Naive B cell (primary cell): ENCODE measurements around the gene NPLOC4. TPM values are rescaled to one million over a fixed set of nuclear protein-coding genes. Genes with fewer than 3 reads are reported as not detected.

Experiments used
- ATAC-seq, 2 donors: fragments of 150-1000 bp; cut with Tn5 transposase; 2 replicates each; pipeline ENCODE4 v1.10.0; 2021; ENCODE audit warnings: low read depth in 2 of 2, mild to moderate bottlenecking in 2 of 2, moderate library complexity in 2 of 2
- DNase-seq: peaks from one replicate; pipeline ENCODE4 v3.0.0; 2022
- H3K27ac Mint-ChIP-seq, 6 donors: one replicate each; pipeline ENCODE4 v1.8.0; 2020 to 2022; ENCODE audit warnings: mild to moderate bottlenecking in 6 of 6, mixed read lengths in 6 of 6, moderate library complexity in 5 of 6, inconsistent platforms in 2 of 6
- H3K27me3 Mint-ChIP-seq, 3 donors: one replicate each; pipeline ENCODE4 v1.8.0; 2021 to 2022; ENCODE audit warnings: mixed read lengths in 3 of 3, mild to moderate bottlenecking in 1 of 3
- H3K36me3 Mint-ChIP-seq, 2 donors: one replicate each; pipeline ENCODE4 v1.8.0; 2020 to 2022; ENCODE audit warnings: mixed read lengths in 2 of 2, inconsistent platforms in 1 of 2, mild to moderate bottlenecking in 1 of 2
- H3K4me1 Mint-ChIP-seq, 3 donors: one replicate each; pipeline ENCODE4 v1.8.0; 2020 to 2022; ENCODE audit warnings: mixed read lengths in 3 of 3, inconsistent platforms in 1 of 3, mild to moderate bottlenecking in 1 of 3, moderate library complexity in 1 of 3
- H3K4me3 Mint-ChIP-seq, 8 donors: one replicate each; pipeline ENCODE4 v1.8.0; 2020 to 2022; ENCODE audit warnings: mild to moderate bottlenecking in 8 of 8, mixed read lengths in 8 of 8, moderate library complexity in 8 of 8, inconsistent platforms in 2 of 8
- H3K9me3 Mint-ChIP-seq, 7 donors: one replicate each; pipeline ENCODE4 v1.8.0; 2020 to 2022; ENCODE audit warnings: mixed read lengths in 7 of 7, mild to moderate bottlenecking in 5 of 7, inconsistent platforms in 2 of 7, moderate library complexity in 1 of 7
- polyA plus RNA-seq, 6 donors: library from polyadenylated mRNA; unstranded; fragments of 300-500 nt; fragmentation: Illumina TruSeq; gene quantifications; one replicate each; pipeline ENCODE4 v1.2.3, GENCODE V29; 2021; ENCODE audit warnings: low read depth in 6 of 6

Gene NPLOC4
- polyA plus RNA-seq, 6 donors from 2014 or later: 49.2 to 76.6 (median 57.7) TPM

- peak overlapping the region in 2 of 6 donors; percentile 49 to 59 for H3K27ac Mint-ChIP-seq
- ATAC-seq (no peak), DNase-seq (no peak)
- H3K4me3 Mint-ChIP-seq: peak overlapping the region; percentile 51 to 94 (median 82)
- no peaks in the 10 kb centered on the region for H3K36me3 Mint-ChIP-seq
- no peaks in the 10 kb centered on the region for H3K27me3 Mint-ChIP-seq
- no peaks in the 10 kb centered on the region for H3K9me3 Mint-ChIP-seq
- peaks cover 31 to 45% (median 36%) of the 10 kb centered on the region in 3 donors for H3K4me1 Mint-ChIP-seq
Observed at GRCh38 chr17:81549826-81550225, 87.1 kb downstream of the NPLOC4 start.

GRCh38 chr17:81549031-81549557, 87.8 kb downstream of the NPLOC4 start:
- H3K27me3 Mint-ChIP-seq: no peaks in the 10 kb centered on the region
- H3K4me1 Mint-ChIP-seq: peaks cover 27 to 41% (median 31%) of the 10 kb centered on the region in 3 donors
- H3K27ac Mint-ChIP-seq: peak overlapping the region in 1 of 6 donors; percentile 69
- H3K4me3 Mint-ChIP-seq: peak overlapping the region in 6 of 8 donors; percentile 13 to 85 (median 40)
- ATAC-seq (no peak), DNase-seq (no peak)
- H3K9me3 Mint-ChIP-seq: no peaks in the 10 kb centered on the region
- H3K36me3 Mint-ChIP-seq: no peaks in the 10 kb centered on the region

GRCh38 chr17:81547614-81547982, 89.3 kb downstream of the NPLOC4 start:
- H3K36me3 Mint-ChIP-seq: no peaks in the 10 kb centered on the region
- peaks cover 15 to 28% (median 20%) of the 10 kb centered on the region in 3 donors for H3K4me1 Mint-ChIP-seq
- H3K9me3 Mint-ChIP-seq: no peaks in the 10 kb centered on the region
- H3K27ac Mint-ChIP-seq: peak overlapping the region in 1 of 6 donors; percentile 43
- DNase-seq: no peak
- H3K27me3 Mint-ChIP-seq: no peaks in the 10 kb centered on the region
- ATAC-seq: no peak
- H3K4me3 Mint-ChIP-seq: no peak overlapping the region

GRCh38 chr17:81546906-81547613, 89.9 kb downstream of the NPLOC4 start:
- DNase-seq (no peak), ATAC-seq (no peak)
- Mint-ChIP-seq H3K36me3 (no peaks in the 10 kb centered on the region), H3K4me1 (peaks cover 15 to 28% (median 20%) of the 10 kb centered on the region in 3 donors), H3K9me3 (no peaks in the 10 kb centered on the region), H3K4me3 (no peak overlapping the region), H3K27ac (no peak overlapping the region), H3K27me3 (no peaks in the 10 kb centered on the region)

GRCh38 chr17:81545160-81545949, 91.6 kb downstream of the NPLOC4 start:
- peaks cover 0 to 5% of the 10 kb centered on the region in 2 donors for H3K36me3 Mint-ChIP-seq
- no peak overlapping the region for H3K4me3 Mint-ChIP-seq
- no peaks in the 10 kb centered on the region for H3K27me3 Mint-ChIP-seq
- H3K4me1 Mint-ChIP-seq: peaks cover 8 to 19% (median 9%) of the 10 kb centered on the region in 3 donors
- ATAC-seq (no peak), DNase-seq (no peak)
- H3K9me3 Mint-ChIP-seq: no peaks in the 10 kb centered on the region
- H3K27ac Mint-ChIP-seq: no peak overlapping the region

- H3K4me3 Mint-ChIP-seq: no peak overlapping the region
- DNase-seq (no peak), ATAC-seq (no peak)
- no peaks in the 10 kb centered on the region for H3K9me3 Mint-ChIP-seq
- no peak overlapping the region for H3K27ac Mint-ChIP-seq
- H3K36me3 Mint-ChIP-seq: peaks cover 0 to 5% of the 10 kb centered on the region in 2 donors
- peaks cover 2 to 10% (median 3%) of the 10 kb centered on the region in 3 donors for H3K4me1 Mint-ChIP-seq
- H3K27me3 Mint-ChIP-seq: no peaks in the 10 kb centered on the region
Observed at GRCh38 chr17:81544281-81544974, 92.5 kb downstream of the NPLOC4 start.

GRCh38 chr17:81543756-81544155, 93.2 kb downstream of the NPLOC4 start:
- H3K27ac Mint-ChIP-seq: no peak overlapping the region
- no peak for ATAC-seq

GRCh38 chr17:81543339-81543675, 93.6 kb downstream of the NPLOC4 start:
- H3K36me3 Mint-ChIP-seq: peaks cover 0 to 8% of the 10 kb centered on the region in 2 donors
- H3K27ac Mint-ChIP-seq: no peak overlapping the region

More at GRCh38 chr17:81543756-81544155, 93.2 kb downstream of the NPLOC4 start:
- Mint-ChIP-seq H3K9me3 (no peaks in the 10 kb centered on the region), H3K4me1 (peaks cover 0 to 5% (median 0%) of the 10 kb centered on the region in 3 donors), H3K27me3 (peaks cover 0 to 1% (median 0%) of the 10 kb centered on the region in 3 donors), H3K4me3 (no peak overlapping the region), H3K36me3 (peaks cover 0 to 5% of the 10 kb centered on the region in 2 donors)
- no peak for DNase-seq

GRCh38 chr17:81542431-81543338, 94.2 kb downstream of the NPLOC4 start:
- peak overlapping the region in 1 of 8 donors; percentile 45 for H3K4me3 Mint-ChIP-seq
- DNase-seq: no peak
- ATAC-seq: no peak
- H3K27me3 Mint-ChIP-seq: peaks cover 4 to 12% (median 8%) of the 10 kb centered on the region in 3 donors
- no peak overlapping the region for H3K27ac Mint-ChIP-seq
- H3K36me3 Mint-ChIP-seq: peaks cover 0 to 14% of the 10 kb centered on the region in 2 donors
- H3K9me3 Mint-ChIP-seq: no peaks in the 10 kb centered on the region
- peaks cover 4 to 11% (median 5%) of the 10 kb centered on the region in 3 donors for H3K4me1 Mint-ChIP-seq

More at GRCh38 chr17:81543339-81543675, 93.6 kb downstream of the NPLOC4 start:
- Mint-ChIP-seq H3K9me3 (no peaks in the 10 kb centered on the region), H3K4me1 (peaks cover 0 to 5% (median 0%) of the 10 kb centered on the region in 3 donors), H3K27me3 (peaks cover 0 to 6% (median 2%) of the 10 kb centered on the region in 3 donors), H3K4me3 (no peak overlapping the region)
- DNase-seq (no peak), ATAC-seq (no peak)

GRCh38 chr17:81541123-81541522, 95.8 kb downstream of the NPLOC4 start:
- H3K27me3 Mint-ChIP-seq: peaks cover 5 to 18% (median 13%) of the 10 kb centered on the region in 3 donors
- H3K36me3 Mint-ChIP-seq: peaks cover 0 to 15% of the 10 kb centered on the region in 2 donors
- no peak overlapping the region for H3K27ac Mint-ChIP-seq
- no peak for ATAC-seq
- no peak for DNase-seq
- H3K9me3 Mint-ChIP-seq: no peaks in the 10 kb centered on the region
- H3K4me3 Mint-ChIP-seq: no peak overlapping the region
- H3K4me1 Mint-ChIP-seq: peaks cover 7 to 16% (median 11%) of the 10 kb centered on the region in 3 donors

GRCh38 chr17:81540676-81541027, 96.3 kb downstream of the NPLOC4 start:
- DNase-seq: no peak
- H3K4me1 Mint-ChIP-seq: peaks cover 7 to 16% (median 11%) of the 10 kb centered on the region in 3 donors
- H3K9me3 Mint-ChIP-seq: no peaks in the 10 kb centered on the region
- no peak overlapping the region for H3K27ac Mint-ChIP-seq
- H3K27me3 Mint-ChIP-seq: peaks cover 5 to 23% (median 16%) of the 10 kb centered on the region in 3 donors
- H3K4me3 Mint-ChIP-seq: no peak overlapping the region
- peaks cover 0 to 15% of the 10 kb centered on the region in 2 donors for H3K36me3 Mint-ChIP-seq
- ATAC-seq: no peak

GRCh38 chr17:81539961-81540675, 96.8 kb downstream of the NPLOC4 start:
- H3K4me1 Mint-ChIP-seq: peaks cover 7 to 16% (median 15%) of the 10 kb centered on the region in 3 donors
- no peak for ATAC-seq
- no peaks in the 10 kb centered on the region for H3K9me3 Mint-ChIP-seq
- peaks cover 0 to 15% of the 10 kb centered on the region in 2 donors for H3K36me3 Mint-ChIP-seq
- peaks cover 5 to 23% (median 20%) of the 10 kb centered on the region in 3 donors for H3K27me3 Mint-ChIP-seq
- H3K4me3 Mint-ChIP-seq: no peak overlapping the region
- no peak for DNase-seq
- no peak overlapping the region for H3K27ac Mint-ChIP-seq
